Activated CD8-positive, alpha-beta memory T cell treated with anti-CD3 and anti-CD28 coated beads for 36 hours (primary cell): ENCODE data around the gene ODC1. TPM values are rescaled to one million over a fixed set of nuclear protein-coding genes. Genes with fewer than 3 reads are reported as not detected.

Source experiments
- CTCF ChIA-PET: fragments of 350-600 bp; sonication (Branson Sonifier 250); formaldehyde crosslinking; loops from one replicate; lab custom pipeline; 2021; ENCODE audit warnings: antibody characterized with exemption; lab: Charles Lee
- POLR2A ChIA-PET: fragments of 350-600 bp; sonication (Branson Sonifier 250); formaldehyde crosslinking; loops from one replicate; lab custom pipeline; 2021; ENCODE audit warnings: antibody characterized with exemption; lab: Charles Lee
- total RNA-seq, 2 experiments: library from RNA; stranded (reverse); gene quantifications; one replicate each; pipeline ENCODE4 v1.2.3, GENCODE V29; 2021

Gene ODC1
- total RNA-seq, 2 experiments from 2014 or later, result 477 to 483 TPM

DNA sequence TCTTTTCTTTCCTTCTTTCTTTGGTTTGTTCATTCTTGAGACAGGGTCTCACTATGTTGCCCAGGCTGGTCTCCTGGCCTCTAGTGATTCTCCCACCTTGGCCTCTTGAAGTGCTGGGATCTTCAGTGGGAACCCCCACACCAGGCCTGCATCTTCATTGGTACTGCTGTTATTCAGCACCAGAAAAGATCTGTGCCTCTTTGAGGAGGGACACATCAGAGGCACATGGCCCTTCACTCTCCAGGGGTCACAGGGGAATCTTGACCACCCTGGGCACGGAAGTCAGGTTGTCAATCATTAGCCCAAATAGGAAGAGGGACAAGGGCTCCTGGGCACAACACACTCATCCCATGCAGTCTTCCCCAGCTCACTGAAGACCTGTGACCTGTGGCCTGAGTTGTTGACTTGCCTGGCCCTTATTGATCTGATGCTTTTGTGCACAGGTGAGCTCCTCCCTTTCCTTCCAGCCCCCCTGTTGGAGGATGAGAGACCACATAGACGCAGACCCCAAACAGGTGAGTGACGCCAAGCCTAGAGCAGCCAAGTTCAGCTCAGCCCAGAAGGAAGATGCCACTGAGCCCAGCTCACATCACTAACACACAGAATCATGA, 33.0 kb upstream of the ODC1 start:
- CTCF ChIA-PET, result no interaction called here

DNA sequence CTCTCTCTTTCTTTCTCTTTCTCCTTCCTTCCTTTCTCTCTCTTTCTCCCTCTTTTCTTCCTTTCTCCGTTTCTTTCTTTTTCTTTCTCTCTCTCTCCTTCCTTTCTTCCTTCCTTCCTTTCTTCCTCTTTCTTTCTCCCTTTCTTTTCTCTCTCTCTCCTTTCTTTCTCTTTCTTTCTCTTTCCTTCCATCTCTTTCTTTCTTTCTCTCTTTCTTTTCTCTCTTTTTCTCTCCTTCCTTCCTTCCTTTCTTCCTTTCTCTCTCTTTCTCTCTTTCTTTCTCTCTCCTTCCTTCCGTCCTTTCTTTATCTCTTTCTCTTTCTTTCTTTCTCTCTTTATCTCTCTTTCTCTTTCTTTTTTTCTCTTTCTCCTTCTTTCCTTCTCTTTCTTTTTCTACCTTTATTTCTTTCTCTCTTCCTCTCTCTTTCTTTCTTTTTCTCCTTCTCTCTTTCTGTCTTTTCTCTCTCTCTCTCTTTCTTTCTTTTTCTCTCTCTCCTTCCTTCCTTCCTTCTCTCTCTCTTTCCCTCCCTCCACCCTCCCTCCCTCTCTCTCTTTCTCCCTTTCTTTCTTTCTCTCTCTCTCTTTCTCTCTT, 32.3 kb upstream of the ODC1 start:
- CTCF ChIA-PET, result no interaction called here
- POLR2A ChIA-PET, result no interaction called here

More for the DNA sequence above, 33.0 kb upstream of the ODC1 start:
- POLR2A ChIA-PET, result no interaction called here

DNA sequence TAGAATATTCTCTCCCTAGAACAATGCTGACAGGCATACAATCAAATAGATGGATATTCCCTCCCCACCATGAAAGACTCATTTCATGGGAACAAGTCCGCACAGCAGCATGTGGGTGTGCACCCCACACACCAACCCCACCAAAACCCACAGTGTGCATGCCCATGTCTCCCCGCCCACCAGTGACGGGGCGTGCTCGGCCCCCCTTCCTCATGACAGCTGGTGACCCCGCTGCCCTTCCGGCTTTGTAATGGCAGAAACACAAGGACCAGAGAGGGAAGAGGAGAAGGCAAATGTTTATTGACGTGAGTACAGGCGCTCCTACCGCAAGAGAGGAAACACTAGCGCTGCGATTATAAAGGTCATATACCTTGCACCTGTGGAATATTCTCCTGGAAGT, 30.8 kb upstream of the ODC1 start:
- ChIA-PET POLR2A (no interaction called here), CTCF (no interaction called here)

DNA sequence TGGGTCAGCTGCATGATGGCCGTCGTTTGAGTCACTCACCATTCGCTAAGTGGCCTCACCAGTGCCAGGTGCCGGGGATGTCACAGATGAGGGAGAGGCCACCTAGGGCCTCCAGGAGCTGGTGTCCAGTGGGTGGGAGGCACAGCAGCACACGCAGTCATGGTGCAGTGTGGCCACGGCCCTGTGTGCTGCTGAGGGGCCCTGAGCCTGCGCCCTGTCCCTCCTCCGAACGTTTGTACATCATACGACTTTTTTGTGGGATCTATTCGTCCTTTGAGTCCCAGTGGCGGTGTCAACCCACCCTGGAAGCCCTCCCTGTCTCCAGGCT, 30.1 kb upstream of the ODC1 start:
- ChIA-PET CTCF (no interaction called here), POLR2A (no interaction called here)

DNA sequence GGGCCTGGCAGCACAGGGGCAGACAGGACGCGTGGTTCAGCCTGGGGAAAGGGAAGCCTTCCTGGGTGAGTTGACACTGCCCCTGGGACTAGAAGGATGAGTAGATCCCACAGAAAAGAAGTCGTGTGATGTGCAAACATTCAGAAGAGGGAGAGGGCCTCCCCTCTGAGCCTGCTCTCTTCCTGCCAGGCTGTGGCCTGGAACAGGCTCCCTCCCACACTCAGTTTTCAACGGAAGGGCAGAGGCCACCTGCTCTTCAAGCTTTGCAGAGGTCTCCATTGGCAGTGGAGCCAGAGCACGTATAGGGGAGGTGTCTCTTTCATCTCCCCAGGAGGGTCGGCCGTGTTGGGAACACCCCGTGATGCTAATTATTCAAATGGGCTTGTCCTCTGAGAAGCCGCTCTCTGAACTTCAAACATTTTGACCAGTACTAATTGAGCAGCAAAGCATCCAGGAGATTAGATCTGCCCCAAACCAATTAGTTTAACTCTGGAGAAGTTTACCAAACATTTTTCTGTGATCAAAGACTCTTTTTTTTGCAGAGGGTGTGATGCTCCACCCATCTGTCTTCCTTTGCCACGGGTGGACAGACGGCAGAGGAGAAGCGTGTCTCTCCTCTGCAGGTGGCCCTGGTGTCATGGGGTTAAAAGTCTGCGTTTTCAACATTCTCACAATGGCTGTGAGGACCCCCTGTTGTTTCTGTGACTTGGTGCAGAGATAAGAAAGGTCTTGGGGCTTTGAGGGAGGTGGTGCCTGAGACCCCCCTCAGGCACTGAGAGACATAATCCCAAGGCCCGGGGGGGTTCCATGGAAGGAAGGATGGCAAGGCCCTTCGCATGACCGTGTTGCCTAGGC, 29.5 kb upstream of the ODC1 start:
- CTCF ChIA-PET, result no interaction called here
- POLR2A ChIA-PET, result no interaction called here

DNA sequence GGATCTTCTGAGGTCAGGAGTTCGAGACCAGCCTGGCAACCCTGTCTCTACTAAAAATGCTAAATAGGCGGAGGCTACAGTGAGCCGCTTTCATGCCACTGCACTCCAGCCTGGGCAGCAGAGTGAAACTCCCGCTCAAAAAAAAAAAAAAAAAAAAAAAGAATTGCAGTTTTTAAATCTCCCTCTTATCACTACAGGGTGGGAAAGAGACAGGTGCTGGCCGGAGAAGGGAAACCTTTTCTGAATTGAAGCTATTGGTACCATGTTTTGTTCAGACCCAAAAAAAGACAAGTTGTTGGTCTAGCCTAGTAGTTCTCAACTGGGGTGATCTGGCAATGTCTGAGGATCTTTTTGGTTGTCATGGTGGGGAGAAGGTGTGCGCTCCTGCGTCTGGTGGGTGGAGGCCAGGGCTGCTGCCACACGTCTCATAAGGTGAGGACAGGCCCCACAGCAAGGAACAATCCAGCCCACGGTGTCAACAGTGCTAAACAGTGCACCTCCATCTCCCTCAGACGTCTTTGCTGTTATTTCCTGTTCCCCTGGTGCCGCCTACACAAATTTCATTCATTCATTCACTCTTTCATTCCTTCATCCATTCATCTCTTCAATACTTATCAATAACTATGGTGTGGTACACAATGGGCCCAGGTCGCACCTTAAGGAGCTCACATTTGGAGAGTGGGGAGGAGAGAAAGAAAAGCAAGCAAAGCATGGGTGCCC, 28.8 kb upstream of the ODC1 start:
- ChIA-PET POLR2A (no interaction called here), CTCF (no interaction called here)

DNA sequence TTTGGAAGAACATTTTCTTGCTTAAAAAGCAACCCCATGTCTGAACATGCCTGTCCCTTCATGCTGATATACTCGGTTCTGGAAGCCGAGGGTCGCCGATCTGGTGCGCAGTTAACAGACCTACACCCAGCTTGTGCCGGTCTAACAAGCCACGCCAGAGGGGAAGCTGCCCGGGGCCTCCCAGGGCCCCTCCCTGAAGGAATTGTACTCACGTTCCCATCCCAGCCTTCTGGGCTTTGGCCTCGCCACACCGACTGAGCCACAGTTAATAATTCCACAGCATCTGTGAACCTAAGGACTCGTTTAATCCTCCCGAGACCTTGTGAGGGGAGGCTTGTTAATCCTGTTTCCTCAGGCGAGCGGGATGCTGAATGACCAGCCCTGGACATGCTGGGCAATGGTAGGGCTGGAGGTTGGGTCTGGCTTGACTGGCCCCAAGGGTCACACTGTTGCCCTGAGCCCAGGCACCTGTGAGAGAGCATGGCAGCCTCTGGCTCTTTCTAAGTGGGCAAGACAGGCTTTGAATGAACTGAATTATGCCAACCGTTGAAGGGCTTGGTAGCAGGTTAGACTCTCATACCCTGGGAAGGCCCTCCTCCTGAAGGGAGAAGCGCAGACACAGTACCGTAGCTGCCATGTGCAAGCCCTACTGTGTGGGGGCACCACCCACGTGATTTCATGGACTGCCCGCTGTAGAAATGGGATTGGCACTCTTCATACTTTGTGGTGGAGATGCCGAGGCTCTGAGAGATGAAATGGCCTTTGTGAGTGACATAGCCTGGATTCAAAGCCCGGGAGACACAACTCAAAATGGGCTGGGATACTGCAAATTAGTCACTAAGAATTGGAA, 27.9 kb upstream of the ODC1 start:
- CTCF ChIA-PET, result no interaction called here
- POLR2A ChIA-PET, result no interaction called here

DNA sequence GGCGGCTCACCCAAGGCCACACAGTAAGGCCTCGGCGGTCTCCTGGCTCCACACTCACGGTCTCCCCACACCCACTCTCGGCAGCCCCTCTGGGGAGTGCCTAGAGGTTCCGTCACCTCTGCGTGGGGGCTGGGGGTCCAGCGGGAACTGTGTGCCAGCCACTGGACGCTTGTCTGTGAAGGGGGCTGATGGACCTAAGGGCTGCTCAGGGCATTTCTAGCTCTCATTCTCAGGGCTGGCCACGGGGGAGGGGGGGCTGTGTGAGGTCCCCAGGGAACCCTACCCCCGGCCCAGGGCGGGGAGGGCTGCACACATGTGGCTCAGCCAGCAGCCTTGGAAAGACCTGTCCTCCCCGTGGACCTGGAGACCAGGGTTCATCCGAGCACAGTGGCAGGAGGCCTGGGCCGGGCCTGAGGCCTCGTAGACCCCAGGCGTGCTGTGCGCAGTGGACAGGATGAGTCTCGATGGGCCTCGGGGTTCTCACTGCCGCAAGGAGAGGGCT, 27.1 kb upstream of the ODC1 start:
- ChIA-PET CTCF (no interaction called here), POLR2A (no interaction called here)

DNA sequence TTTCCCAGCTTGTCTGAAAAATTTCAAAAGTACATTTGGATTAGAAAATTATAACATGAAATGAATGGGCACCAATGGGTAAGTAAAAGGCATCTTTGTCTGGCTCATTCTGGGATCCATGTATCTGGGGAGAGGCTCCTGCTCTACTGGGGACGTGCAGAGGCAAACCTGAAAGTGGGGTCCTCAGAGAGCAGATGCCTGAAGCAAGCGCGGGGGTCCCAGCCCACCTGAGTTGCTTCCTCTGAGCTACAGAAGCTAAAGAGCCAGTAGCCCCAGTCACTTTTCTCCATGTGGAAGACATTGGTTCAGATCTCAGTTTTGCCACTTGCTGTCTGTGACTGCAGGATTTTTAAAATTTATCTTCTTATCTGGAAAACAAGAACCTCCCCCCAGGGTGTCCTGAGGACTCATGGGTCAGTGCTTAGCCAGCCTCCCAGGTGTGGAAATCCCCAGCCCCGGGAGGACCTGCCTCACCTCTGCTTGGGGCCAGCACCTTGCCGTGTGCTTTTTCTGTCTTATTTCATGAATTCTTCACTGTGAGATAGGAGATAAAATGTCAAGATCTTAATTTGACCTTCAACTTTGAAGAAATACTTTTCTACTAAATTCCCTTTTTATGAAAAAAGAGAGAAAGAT, 25.1 kb upstream of the ODC1 start:
- ChIA-PET POLR2A (no interaction called here), CTCF (interaction anchor here (1.2 kb wide), 1 partner anchor 60 kb away, joined by 3 read pairs; no protein-coding TSS in a partner anchor)

DNA sequence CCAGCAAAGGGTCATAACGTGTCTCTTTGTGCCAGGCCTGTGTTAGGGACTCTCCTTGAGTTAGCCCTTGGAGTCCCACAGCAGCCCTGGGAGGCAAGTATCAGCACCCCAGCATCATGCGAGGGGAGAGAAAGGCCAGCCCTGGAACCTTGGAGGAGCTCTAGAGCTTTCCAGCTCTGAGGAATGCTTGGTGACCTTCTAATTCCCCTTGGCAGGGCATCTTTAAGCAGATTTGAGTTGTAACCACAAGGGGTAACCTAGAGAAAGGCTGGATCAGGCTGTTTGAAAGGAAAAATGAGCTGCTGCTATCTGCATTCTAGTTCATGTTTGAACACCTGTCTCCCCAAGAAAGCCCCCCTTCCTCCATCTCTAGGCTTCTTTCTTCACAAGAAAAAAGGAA, 23.8 kb upstream of the ODC1 start:
- CTCF ChIA-PET, result interaction anchor here (0.6 to 1.2 kb wide), 2 partner anchors 61 to 423 kb away, joined by 3 to 4 read pairs; no protein-coding TSS in a partner anchor
- POLR2A ChIA-PET, result no interaction called here

DNA sequence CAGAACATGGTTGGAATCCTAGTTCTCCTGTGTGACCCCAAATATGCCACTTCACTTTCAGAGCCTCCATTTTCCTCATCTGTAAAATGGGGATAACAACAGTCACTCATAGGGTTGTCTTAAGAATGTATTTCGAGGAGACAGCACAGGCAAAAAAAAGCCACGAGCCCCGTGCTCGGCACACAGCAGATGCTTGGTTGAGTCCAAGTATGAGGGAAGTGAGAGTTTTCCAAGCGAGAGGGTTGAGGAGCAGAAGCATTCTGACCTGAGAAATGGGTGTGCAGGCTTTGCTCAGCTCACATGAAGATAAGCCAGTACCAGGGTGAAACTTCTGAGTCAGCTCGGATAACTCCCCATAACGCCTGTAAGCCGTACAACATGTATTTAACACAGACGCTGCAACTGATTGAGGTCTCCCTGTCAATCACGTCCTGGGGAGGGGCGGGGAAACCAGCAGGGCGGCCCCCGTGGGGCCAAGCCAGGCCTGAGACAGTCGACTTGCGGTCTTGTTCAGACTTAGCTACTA, 23.0 kb upstream of the ODC1 start:
- CTCF ChIA-PET, result no interaction called here
- POLR2A ChIA-PET, result no interaction called here

DNA sequence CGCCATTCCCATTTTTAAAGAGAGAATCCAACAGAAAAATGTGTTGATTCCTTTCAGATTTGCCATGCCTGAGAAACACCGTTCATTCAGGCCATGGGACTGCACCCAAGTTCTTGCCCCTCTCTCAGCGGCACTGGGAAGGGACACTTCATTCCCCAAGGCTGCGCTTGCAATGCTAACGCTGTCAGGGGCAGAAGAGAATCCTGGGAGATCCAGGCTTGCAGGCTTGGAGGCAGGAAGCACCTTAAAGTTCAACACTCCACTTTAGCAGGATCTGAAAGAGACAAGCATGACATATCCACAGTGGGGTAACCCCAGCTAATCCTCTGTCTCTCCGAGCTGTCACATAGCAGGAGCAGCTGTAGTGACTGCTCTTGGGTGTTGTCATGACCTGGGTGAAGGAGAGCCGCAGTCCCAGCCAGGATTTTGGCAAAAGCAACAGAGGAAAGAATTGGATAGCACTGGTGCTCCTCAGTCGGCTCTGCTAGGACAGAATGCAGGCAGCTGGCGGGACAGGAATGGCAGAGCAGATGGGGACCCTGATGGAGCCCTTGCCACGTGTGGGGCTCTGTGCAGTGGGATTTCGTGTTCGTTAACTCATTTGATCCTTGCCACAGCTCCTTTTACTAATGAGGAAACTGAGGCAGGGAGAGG, 22.0 kb upstream of the ODC1 start:
- ChIA-PET POLR2A (no interaction called here), CTCF (no interaction called here)

DNA sequence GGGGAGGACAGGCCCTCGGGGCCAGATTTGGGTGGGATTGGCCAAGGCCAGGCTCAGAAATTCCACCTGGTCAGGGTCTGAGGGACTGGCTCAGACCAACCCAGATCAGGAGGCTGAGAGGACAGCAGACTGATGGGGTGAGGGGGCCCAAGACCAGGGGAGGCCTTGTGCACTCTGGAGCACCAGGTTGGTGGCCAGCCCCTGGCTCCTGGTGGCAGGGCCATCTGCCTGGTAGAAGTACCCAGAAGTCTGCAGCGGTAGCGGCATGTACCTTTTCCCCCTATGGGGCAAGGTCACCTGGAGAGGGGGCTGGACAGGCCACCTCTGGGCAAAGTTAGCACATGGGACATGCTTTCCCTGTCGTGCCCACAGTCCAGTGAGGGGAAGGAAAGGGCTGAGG, 21.2 kb upstream of the ODC1 start:
- CTCF ChIA-PET, result no interaction called here
- POLR2A ChIA-PET, result no interaction called here

DNA sequence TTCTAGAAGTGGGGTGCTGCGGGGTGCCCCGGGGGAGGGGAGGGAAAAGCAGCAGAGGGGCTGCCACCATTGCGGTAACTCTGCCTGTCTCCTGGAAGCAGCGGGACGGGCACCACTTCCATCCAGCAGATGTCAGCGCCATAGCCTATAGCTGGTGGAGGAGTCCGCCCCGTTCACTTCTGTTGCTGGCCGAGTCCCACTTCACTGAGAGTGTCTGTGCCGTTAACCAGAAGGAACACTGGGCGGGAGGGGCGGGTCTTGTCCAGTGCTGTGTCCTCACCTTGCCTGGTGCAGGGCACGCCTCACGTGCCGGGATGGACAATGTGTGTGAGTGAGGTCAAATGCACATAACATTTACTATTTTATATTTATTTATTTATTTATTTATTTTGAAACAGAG, 19.3 kb upstream of the ODC1 start:
- ChIA-PET CTCF (interaction anchor here (0.6 kb wide), 1 partner anchor 1094 kb away, joined by 4 read pairs; no protein-coding TSS in a partner anchor), POLR2A (no interaction called here)

DNA sequence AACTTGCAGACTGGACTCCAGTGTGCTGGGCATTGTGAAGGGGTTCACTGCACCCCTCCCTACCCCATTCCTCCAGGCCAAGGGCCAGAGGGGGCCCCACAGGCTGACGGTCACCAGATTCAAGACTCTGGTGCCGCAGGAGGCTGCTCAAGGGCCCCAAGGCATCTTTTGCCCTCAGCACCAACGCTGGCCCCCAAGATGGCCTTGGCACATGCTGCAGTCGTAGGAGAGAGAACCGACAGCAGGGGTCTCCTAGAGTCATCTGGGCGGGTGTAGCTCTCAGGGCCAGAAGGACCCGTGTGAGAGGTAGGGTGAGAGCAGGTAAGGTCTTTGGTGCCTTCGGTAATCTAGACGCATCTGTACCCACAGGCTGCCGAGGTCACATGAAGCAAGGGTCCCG, 18.7 kb upstream of the ODC1 start:
- ChIA-PET CTCF (interaction anchor here (0.6 kb wide), 1 partner anchor 1095 kb away, joined by 4 read pairs; no protein-coding TSS in a partner anchor), POLR2A (no interaction called here)

DNA sequence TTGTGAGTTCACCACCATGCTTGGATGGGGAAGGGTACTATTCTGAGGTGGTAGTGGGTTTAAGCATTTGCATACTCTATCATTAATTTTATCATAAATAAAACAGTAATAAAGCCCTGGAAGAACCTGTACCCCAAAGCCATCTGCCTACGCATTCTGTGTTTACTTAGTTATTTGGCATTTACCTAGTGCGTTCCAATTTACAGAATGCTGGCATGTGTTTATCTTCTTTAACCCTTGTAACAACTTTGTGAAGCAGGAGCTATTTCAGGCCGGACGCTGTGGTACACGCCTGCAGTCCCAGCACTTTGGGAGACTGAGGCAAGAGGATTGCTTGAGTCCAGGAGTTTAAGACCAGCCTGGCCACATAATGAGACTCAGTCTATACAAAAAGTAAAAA, 17.8 kb upstream of the ODC1 start:
- ChIA-PET CTCF (no interaction called here), POLR2A (no interaction called here)

DNA sequence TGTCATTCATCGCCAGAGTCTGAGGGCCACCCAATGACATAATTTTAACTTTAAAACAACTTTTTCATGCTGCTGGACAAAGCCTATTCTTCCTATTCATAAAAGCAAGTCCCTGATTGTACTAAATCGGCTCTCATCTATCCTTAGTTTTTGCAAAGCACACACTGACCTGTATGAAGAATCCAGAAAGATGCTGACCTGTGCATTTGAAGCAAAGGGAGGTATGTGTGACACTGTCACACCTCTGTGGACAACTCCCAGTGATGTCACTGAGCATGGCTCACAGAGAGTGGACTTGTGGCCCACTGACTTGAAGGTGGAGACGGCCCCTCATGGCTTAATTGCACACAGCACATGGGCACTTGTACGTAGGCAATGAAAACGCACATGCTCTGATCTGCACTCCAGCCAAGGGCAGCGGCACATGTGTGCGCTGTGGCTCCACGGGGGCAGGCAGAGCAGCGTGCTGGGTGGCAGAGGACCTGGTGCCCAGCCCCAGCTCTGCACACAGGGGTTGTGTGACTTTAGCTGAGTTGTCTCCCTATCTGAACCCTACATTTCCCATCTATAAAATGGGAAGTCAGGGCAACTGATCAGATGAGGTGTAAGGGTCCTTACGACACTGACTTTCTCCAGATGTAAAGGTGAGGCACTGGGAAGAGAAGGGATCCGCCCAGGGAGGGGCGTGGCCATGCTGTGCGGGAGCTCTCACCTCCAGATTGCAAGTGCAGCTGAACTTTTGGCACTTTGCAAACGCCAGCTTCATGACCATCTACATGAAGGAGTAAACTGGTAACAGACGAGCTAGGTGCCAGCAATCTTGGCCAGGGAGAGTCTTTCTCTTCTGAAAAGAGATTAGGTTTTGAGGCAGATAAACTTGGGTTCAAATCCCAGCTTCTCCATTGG, 14.3 kb upstream of the ODC1 start:
- POLR2A ChIA-PET, result no interaction called here
- CTCF ChIA-PET, result no interaction called here
